Left renal cortex interstitium (tissue), 4 donors: ENCODE results near the gene PARN. TPM values are rescaled to one million over a fixed set of nuclear protein-coding genes. Genes with fewer than 3 reads are reported as not detected.
"Not testable (repeated sequence)": the region's sequence is repeated elsewhere in the genome, so short reads cannot be mapped to it uniquely, and the experiment has no call there.

ENCODE experiments used
- DNase-seq, 4 donors: peaks; one replicate each; pipeline ENCODE4 v3.0.0-alpha.2; 2013; ENCODE audit warnings: low read depth in 4 of 4, low spot score in 2 of 4, missing footprints in 1 of 4
- polyA plus RNA-seq, 4 donors: library from polyadenylated mRNA; unstranded; fragments of 120-200 nt; gene quantifications; one replicate each; pipeline ENCODE4 v1.2.1, GENCODE V29; 2013; ENCODE audit not compliant: insufficient read length in 4 of 4

The PARN gene
- polyA plus RNA-seq, 4 donors = 28.3 to 41.4 (median 37.2) TPM

- DNase-seq = no peak
These were observed 182.3 kb downstream of the PARN start for GRCh38 chr16:14447783-14448182.

- DNase-seq = no peak
These were observed 183.3 kb downstream of the PARN start for GRCh38 chr16:14446796-14447195.

- DNase-seq = no peak
These were observed 183.9 kb downstream of the PARN start for GRCh38 chr16:14445937-14446715.

GRCh38 chr16:14444979-14445810, 184.9 kb downstream of the PARN start:
- DNase-seq = no peak

- DNase-seq = not testable (repeated sequence)
These were observed 188.5 kb downstream of the PARN start for GRCh38 chr16:14441533-14441932.

- no peak for DNase-seq
These were observed 191.8 kb downstream of the PARN start for GRCh38 chr16:14438256-14438655.

GRCh38 chr16:14437426-14437825, 192.6 kb downstream of the PARN start:
- DNase-seq = no peak

- no peak for DNase-seq
These were observed 193.6 kb downstream of the PARN start for GRCh38 chr16:14436401-14436955.

GRCh38 chr16:14434860-14435259, 195.2 kb downstream of the PARN start:
- no peak for DNase-seq

- not testable (repeated sequence) for DNase-seq
These were observed 201.0 kb downstream of the PARN start for GRCh38 chr16:14428971-14429637.

GRCh38 chr16:14428043-14428442, 202.0 kb downstream of the PARN start:
- DNase-seq = no peak

- no peak for DNase-seq
These were observed 202.6 kb downstream of the PARN start for GRCh38 chr16:14427371-14427948.

GRCh38 chr16:14424595-14424994, 205.5 kb downstream of the PARN start:
- no peak for DNase-seq

GRCh38 chr16:14423344-14423743, 206.7 kb downstream of the PARN start:
- no peak for DNase-seq

- DNase-seq = no peak
These were observed 209.2 kb downstream of the PARN start for GRCh38 chr16:14420721-14421488.

GRCh38 chr16:14420243-14420642, 209.8 kb downstream of the PARN start:
- not testable (repeated sequence) for DNase-seq

- no peak for DNase-seq
These were observed 210.2 kb downstream of the PARN start for GRCh38 chr16:14419817-14420216.

- no peak for DNase-seq
These were observed 211.2 kb downstream of the PARN start for GRCh38 chr16:14418795-14419225.

GRCh38 chr16:14416184-14416583, 213.9 kb downstream of the PARN start:
- DNase-seq = no peak

- no peak for DNase-seq
These were observed 214.8 kb downstream of the PARN start for GRCh38 chr16:14415291-14415690.
